Hematopoietic multipotent progenitor cell treated with erythropoietin and hydrocortisone succinate and interleukin-3 and kit ligand, for 17 days (in vitro differentiated cells): ENCODE measurements around the gene UMODL1.
"Not testable (repeated sequence)": the region's sequence is repeated elsewhere in the genome, so short reads cannot be mapped to it uniquely, and the experiment has no call there.

Source experiments
- DNase-seq: peaks from one replicate; pipeline ENCODE4 v3.0.0-alpha.2; 2015; ENCODE audit warnings: low spot score

The UMODL1 gene

DNA sequence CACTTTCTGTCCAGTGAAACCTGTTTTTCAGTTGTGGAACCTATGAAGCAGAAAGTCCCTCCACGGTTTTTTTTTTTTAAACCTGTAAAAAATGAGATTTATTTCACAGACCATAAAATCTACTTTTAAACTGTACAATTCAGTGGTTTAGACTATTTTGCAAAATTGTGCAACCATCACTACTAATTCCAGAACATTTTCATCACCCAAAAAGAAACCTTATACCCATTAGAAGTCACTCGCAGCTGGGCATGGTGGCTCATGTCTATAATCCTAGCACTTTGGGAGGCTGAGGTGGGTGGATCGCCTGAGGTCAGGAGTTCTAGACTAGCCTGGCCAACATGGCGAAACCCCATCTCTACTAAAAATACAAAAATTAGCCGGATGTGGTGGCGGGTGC, 45.4 kb downstream of the UMODL1 start:
- DNase-seq, result not testable (repeated sequence)

DNA sequence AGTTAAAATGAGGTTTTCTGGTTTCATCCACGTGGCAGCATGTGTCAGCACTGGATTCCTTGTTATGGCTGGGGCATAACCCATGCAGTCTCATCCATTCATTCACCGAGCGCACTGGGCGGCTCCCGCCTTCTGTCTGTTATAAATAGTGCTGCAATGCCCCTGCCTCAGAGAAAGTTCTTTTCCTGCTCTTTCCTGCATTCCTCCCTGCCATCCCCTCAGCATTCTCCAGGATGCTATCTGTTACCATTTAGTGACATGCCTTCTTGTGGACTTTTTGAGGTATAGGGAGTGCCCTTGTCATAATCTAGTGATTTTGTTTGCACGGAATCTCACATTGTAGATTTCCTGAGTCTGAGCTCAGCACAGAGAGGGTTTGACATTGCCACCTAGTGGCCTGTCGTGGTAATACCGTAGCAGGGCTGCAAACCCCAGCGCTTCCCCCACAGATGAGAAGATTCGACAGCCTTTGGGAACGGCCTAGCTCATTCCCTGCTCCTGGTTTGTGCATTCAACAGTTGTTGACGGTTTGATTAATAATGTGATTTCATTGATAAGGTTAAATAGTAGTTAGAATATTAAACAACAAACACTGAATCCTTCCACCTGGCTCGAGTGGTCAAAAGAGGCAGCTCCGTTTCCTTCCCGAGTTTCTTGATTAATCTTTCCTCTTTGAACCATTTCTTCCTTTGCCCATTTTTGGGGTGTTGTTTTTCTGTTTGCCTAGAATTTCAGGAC, 46.3 kb downstream of the UMODL1 start:
- DNase-seq, result peak; percentile 68

DNA sequence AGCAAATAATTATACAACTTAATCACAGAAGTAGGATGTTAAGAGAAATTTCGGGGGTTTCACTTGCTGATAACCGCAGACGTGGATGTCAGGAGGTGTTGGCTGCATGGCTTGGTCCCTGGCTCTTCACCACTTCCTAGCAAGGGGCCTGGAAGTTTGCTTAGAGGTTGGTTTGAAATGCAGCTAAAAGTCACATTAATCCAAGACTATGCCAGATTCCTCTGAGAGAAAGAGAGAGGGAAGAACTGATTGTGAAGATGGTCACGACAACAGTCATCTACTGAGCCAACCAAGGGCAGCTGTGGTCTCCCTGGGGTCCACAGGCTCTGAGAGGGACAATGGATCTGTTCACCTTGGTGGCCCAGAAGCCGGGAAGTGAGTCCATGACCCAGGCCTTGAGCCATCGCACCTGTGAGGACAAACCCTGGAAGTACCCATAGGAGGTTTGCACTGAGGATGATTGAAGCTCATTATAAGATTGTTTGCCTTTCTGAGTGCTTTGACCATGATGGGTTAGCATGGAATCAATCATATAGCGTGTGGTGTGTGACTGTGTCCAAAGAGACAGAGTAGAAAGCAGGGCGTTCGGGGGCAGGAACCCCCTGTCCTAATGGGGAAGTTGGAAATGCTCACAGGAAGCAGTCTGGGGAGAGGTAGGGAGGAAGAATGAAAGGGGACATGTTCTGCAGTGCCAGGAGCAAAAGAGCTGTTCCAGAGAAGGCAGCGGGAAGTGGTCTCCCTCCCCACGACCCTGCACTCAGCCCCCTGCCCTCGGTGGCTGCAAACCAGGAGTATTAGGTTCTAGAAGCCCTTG, 47.1 kb downstream of the UMODL1 start:
- DNase-seq, result no peak

DNA sequence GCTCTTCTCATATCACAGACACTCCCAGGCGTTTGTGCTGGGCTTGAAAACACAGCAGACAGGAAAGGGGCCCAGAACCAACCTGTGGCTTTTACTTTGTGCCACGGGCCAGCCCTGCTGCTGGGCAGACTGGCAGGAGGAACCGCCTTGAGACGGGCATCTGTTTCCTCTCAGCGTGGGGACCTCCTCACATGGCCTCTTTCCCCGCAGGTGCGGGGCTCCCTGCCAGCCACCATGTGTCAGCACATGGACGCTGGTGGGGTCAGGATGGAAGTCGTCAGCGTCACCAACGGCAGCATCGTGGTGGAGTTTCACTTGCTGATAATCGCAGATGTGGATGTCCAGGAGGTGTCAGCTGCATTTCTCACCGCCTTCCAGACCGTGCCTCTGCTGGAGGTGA, 47.8 kb downstream of the UMODL1 start:
- peak; percentile 22 for DNase-seq

- no peak for DNase-seq
Observed at GRCh38 chr21:42120101-42120902, 49.2 kb downstream of the UMODL1 start.

- DNase-seq, result no peak
Observed at GRCh38 chr21:42120903-42121535, 49.9 kb downstream of the UMODL1 start.

- no peak for DNase-seq
Observed at GRCh38 chr21:42121794-42122193, 50.7 kb downstream of the UMODL1 start.

GRCh38 chr21:42122398-42122797, 51.3 kb downstream of the UMODL1 start:
- no peak for DNase-seq

- DNase-seq, result no peak
Observed at GRCh38 chr21:42122808-42123207, 51.7 kb downstream of the UMODL1 start.

- DNase-seq, result no peak
Observed at GRCh38 chr21:42123219-42123908, 52.2 kb downstream of the UMODL1 start.

- DNase-seq, result no peak
Observed at GRCh38 chr21:42124081-42124480, 53.0 kb downstream of the UMODL1 start.

DNA sequence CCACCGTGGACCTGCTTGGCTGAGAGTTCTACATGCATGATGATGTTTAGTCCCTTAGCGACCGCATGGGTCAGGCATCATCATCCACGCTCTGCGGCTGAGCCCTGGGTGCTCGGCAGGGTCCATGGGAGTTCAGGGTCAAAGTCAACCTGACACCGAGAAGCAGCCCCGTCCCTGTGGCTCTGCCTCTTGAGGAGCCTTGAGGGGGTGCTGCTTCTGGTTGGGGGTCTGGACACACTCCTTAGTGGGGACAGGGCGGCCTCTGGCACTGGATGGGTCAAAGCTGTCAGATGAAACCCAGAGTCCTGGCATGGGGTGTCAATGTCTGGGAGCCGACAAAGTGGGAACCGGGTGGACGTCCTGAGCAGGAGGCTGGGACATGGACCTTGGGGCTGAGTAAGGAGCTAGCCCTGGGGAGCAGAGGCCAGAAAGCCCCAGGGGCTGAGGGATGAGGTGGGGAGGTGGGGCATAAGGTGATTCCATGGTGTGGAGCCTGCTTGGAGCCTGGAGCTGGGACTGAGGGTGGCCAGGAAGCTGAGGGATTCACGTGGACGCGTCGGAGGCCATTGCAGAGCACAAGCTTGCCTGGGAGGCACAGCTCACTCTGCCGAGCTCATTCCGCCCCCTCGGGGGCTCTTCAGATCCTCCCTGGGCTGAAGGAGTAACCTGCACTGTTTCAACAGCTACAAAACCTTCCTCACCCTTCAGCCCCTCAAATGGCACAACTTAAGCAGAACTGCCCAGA, 53.9 kb downstream of the UMODL1 start:
- DNase-seq, result no peak

- no peak for DNase-seq
Observed at GRCh38 chr21:42125571-42126544, 54.7 kb downstream of the UMODL1 start.

DNA sequence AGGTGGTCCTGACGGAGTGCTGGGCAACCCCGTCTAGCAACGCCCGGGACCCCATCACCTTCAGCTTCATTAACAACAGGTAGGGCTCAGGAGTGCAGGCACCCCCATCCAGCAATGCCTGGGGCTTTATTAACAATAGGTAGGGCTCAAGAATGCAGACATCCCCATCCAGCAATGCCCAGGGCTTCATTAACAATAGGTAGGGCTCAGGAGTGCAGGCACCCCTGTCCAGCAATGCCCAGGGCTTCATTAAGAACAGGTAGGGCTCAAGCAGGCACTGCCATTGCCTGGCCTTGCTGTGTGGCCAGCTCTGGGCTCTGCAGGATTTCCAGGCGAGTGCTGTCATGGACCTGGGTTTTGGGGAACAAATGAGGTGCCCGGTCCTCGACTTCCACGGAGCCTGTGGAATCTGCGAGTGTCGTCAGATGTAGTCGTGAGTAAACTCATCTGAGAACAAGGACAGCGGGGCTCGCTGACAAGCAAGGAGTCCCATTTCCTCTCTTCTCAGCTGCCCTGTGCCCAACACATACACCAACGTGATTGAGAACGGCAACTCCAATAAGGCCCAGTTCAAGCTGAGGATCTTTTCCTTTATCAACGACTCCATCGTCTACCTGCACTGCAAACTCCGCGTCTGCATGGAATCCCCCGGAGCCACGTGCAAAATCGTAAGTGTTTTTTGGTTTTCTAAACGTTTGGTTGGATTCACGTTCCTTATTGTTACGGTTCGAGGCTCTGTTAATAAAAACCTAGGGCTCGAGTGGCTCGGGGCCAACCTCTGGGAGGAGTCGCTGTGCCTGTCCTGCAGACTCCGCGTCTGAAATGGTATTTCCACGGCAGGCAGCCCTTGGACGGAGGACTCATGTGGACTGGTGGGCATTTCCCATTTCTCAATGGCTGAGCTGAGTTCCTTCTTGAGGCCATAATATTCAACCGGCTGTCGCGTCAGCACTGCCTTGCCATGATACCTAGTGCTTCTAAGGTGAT, 56.3 kb downstream of the UMODL1 start:
- no peak for DNase-seq

- no peak for DNase-seq
Observed at GRCh38 chr21:42129300-42130266, 58.5 kb downstream of the UMODL1 start.

DNA sequence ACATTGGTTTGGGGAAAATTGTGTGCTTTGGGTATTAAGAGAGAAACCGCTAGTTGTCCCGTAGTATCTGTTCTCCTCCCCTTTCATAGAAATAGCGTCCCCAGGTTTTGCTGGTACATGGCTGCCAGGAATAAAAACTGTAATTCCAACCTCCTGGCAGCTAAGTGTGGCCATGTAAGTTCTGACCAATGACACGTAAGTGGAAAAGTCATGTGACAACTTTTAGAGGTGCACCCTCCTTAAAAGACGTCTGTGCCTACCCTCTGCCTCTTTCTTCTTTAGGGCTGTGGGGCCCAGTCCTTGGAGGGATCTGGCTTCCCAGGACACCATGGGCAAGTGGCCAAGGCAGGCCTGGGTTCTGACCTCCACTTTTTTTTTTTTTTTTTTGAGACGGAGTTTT, 59.3 kb downstream of the UMODL1 start:
- DNase-seq, result no peak

- no peak for DNase-seq
Observed at GRCh38 chr21:42132183-42132582, 61.1 kb downstream of the UMODL1 start.
